Nephron (organoid): Measurements from ENCODE around the gene PSRC1.
"Not testable (repeated sequence)": the region's sequence is repeated elsewhere in the genome, so short reads cannot be mapped to it uniquely, and the experiment has no call there.

Experiments
- H3K27ac Mint-ChIP-seq, 3 experiments: 2 replicates each; pipeline ENCODE4 v1.8.0; 2020; ENCODE audit warnings: mixed read lengths in 3 of 3, mild to moderate bottlenecking in 2 of 3, moderate library complexity in 1 of 3
- H3K27me3 Mint-ChIP-seq: 2 replicates; pipeline ENCODE4 v1.8.0; 2021; ENCODE audit warnings: low read depth, mild to moderate bottlenecking, moderate library complexity, mixed read lengths
- H3K36me3 Mint-ChIP-seq: 2 replicates; pipeline ENCODE4 v1.8.0; 2020; ENCODE audit warnings: low read depth, mixed read lengths
- H3K4me1 Mint-ChIP-seq: 2 replicates; pipeline ENCODE4 v1.8.0; 2020; ENCODE audit warnings: mixed read lengths
- H3K4me3 Mint-ChIP-seq, 3 experiments: 2 replicates each; pipeline ENCODE4 v1.8.0; 2020; ENCODE audit warnings: mild to moderate bottlenecking in 3 of 3, mixed read lengths in 3 of 3, moderate library complexity in 2 of 3
- H3K9me3 Mint-ChIP-seq: 2 replicates; pipeline ENCODE4 v1.8.0; 2020; ENCODE audit warnings: mixed read lengths
- CTCF ChIP-seq, 3 experiments: fragments of 200-600 bp; sonication (generic); IDR thresholded peaks; one replicate each; pipeline ENCODE4 v1.5.0; 2021; ENCODE audit warnings: antibody characterized with exemption in 3 of 3; ENCODE audit not compliant: unreplicated experiment in 3 of 3

Gene PSRC1

GRCh38 chr1:109307274-109308021, 24.5 kb upstream of the PSRC1 start:
- Mint-ChIP-seq H3K27me3 (no peaks in the 10 kb centered on the region), H3K4me1 (peaks cover 42% of the 10 kb centered on the region), H3K27ac (peak overlapping the region in 1 of 3 experiments; percentile 22), H3K4me3 (no peak overlapping the region), H3K36me3 (no peaks in the 10 kb centered on the region), H3K9me3 (no peaks in the 10 kb centered on the region)
- no peak for TF ChIP-seq CTCF (IDR thresholded peaks at IDR 0.05; ENCODE audit: unreplicated experiment in 3 of 3)

- H3K9me3 Mint-ChIP-seq = no peaks in the 10 kb centered on the region
- peak within 1 kb of the TSS; percentile 17 to 52 (median 22) for H3K27ac Mint-ChIP-seq
- peaks cover 36% of the 10 kb centered on the region for H3K4me1 Mint-ChIP-seq
Measured at GRCh38 chr1:109306832-109307273, 23.9 kb upstream of the PSRC1 start, which contains the start of gene MYBPHL. Gene MYBPHL, minus strand, starts transcription at chr1:109307011. Its CDS starts 20 bp downstream, at chr1:109306991.

GRCh38 chr1:109305991-109306390, 23.0 kb upstream of the PSRC1 start:
- not testable (repeated sequence) for H3K9me3 Mint-ChIP-seq, H3K27me3 Mint-ChIP-seq, H3K4me3 Mint-ChIP-seq, H3K36me3 Mint-ChIP-seq
- H3K27ac Mint-ChIP-seq = peak overlapping the region in 2 of 3 experiments; percentile 17 to 52
- H3K4me1 Mint-ChIP-seq = peaks cover 36% of the 10 kb centered on the region

More at GRCh38 chr1:109306832-109307273, 23.9 kb upstream of the PSRC1 start, which contains the start of gene MYBPHL:
- Mint-ChIP-seq H3K4me3 (no peak within 1 kb of the TSS), H3K36me3 (no peaks in the 10 kb centered on the region), H3K27me3 (no peaks in the 10 kb centered on the region)
- TF ChIP-seq CTCF (IDR thresholded peaks at IDR 0.05; ENCODE audit: unreplicated experiment in 3 of 3) = no peak

- Mint-ChIP-seq H3K36me3 (no peaks in the 10 kb centered on the region), H3K4me1 (peaks cover 37% of the 10 kb centered on the region), H3K27ac (no peak overlapping the region), H3K9me3 (no peaks in the 10 kb centered on the region), H3K4me3 (no peak overlapping the region), H3K27me3 (peaks cover 3% of the 10 kb centered on the region)
- TF ChIP-seq CTCF (IDR thresholded peaks at IDR 0.05; ENCODE audit: unreplicated experiment in 3 of 3) = no peak
Measured at GRCh38 chr1:109304226-109304920, 21.4 kb upstream of the PSRC1 start.

- H3K4me3 Mint-ChIP-seq = no peak overlapping the region
- H3K4me1 Mint-ChIP-seq = peaks cover 39% of the 10 kb centered on the region
- peaks cover 3% of the 10 kb centered on the region for H3K27me3 Mint-ChIP-seq
- H3K9me3 Mint-ChIP-seq = no peaks in the 10 kb centered on the region
- H3K36me3 Mint-ChIP-seq = no peaks in the 10 kb centered on the region
- no peak for TF ChIP-seq CTCF (IDR thresholded peaks at IDR 0.05; ENCODE audit: unreplicated experiment in 3 of 3)
- no peak overlapping the region for H3K27ac Mint-ChIP-seq
Measured at GRCh38 chr1:109301874-109302273, 18.9 kb upstream of the PSRC1 start.

GRCh38 chr1:109300650-109301151, 17.8 kb upstream of the PSRC1 start:
- H3K36me3 Mint-ChIP-seq = no peaks in the 10 kb centered on the region
- no peaks in the 10 kb centered on the region for H3K9me3 Mint-ChIP-seq
- H3K4me3 Mint-ChIP-seq = no peak overlapping the region
- peak overlapping the region in 1 of 3 experiments; percentile 25 for H3K27ac Mint-ChIP-seq
- peaks cover 4% of the 10 kb centered on the region for H3K27me3 Mint-ChIP-seq
- no peak for TF ChIP-seq CTCF (IDR thresholded peaks at IDR 0.05; ENCODE audit: unreplicated experiment in 3 of 3)
- H3K4me1 Mint-ChIP-seq = peaks cover 32% of the 10 kb centered on the region
